Esophagus muscularis mucosa (tissue), 4 donors: ENCODE measurements around the gene CYLD. TPM values are rescaled to one million over a fixed set of nuclear protein-coding genes. Genes with fewer than 3 reads are reported as not detected.

Experiments
- DNase-seq: peaks from one replicate; pipeline ENCODE4 v3.0.0-alpha.2; 2017; ENCODE audit errors: extremely low spot score
- H3K27ac ChIP-seq, 4 donors: fragments of 200-600 bp; sonication (generic); replicated peaks in 1 of 4; 1 replicate in 3 of 4; 2 replicates in 1 of 4; pipeline ENCODE4 v1.5.1; 2016 to 2019; ENCODE audit warnings: mild to moderate bottlenecking in 1 of 4
- H3K27me3 ChIP-seq, 4 donors: fragments of 200-600 bp; sonication (generic); one replicate each; pipeline versions ENCODE4 v1.5.1 to v1.6.0; 2016 to 2019
- H3K36me3 ChIP-seq, 4 donors: fragments of 200-600 bp; sonication (generic); one replicate each; pipeline ENCODE4 v1.5.1; 2016 to 2019
- H3K4me1 ChIP-seq, 4 donors: fragments of 200-600 bp; sonication (generic); one replicate each; pipeline ENCODE4 v1.5.1; 2016 to 2019
- H3K4me3 ChIP-seq, 4 donors: fragments of 200-600 bp; sonication (generic); 1 replicate in 2 of 4; 2 replicates in 2 of 4; pipeline ENCODE4 v1.5.1; 2016 to 2019; ENCODE audit warnings: mild to moderate bottlenecking in 4 of 4, moderate library complexity in 1 of 4
- H3K9me3 ChIP-seq, 4 donors: fragments of 200-600 bp; sonication (generic); 1 replicate in 3 of 4; 2 replicates in 1 of 4; pipeline ENCODE4 v1.5.1; 2016 to 2019
- CTCF ChIP-seq, 3 experiments: fragments of 200-600 bp in 2 of 3; fragments of 450-650 bp in 1 of 3; sonication (generic) in 2 of 3; IDR thresholded peaks; one replicate each; pipeline ENCODE4 v1.5.1; 2017 to 2019; ENCODE audit warnings: antibody characterized with exemption in 3 of 3, mild to moderate bottlenecking in 2 of 3, moderate library complexity in 1 of 3
- EP300 ChIP-seq: sonication (generic); formaldehyde crosslinking; IDR thresholded peaks from one replicate; pipeline ENCODE4 v1.6.1; 2017; ENCODE audit warnings: antibody characterized with exemption
- POLR2A ChIP-seq: fragments of 450-650 bp; IDR thresholded peaks from one replicate; pipeline ENCODE4 v1.6.1; 2017; ENCODE audit warnings: antibody characterized with exemption, moderate library complexity, mild to moderate bottlenecking, low read depth
- POLR2AphosphoS5 ChIP-seq, 2 donors: sonication (generic); formaldehyde crosslinking; IDR thresholded peaks; one replicate each; pipeline ENCODE4 v1.6.1; 2017; ENCODE audit warnings: antibody characterized with exemption in 2 of 2
- WGBS: methylation state at CpG from one replicate; pipeline ENCODE4 v1.1.5; 2018; 5-methylcytosine and 5-hydroxymethylcytosine counted together
- intact Hi-C: fragments of 100-400 bp; cut with DNase I; formaldehyde crosslinking; loops from one replicate; pipeline ENCODE4 v1.15.1; 2023
- total RNA-seq, 4 donors: library from RNA; depleted of rRNA; stranded (reverse); fragments of >200 nt; gene quantifications; one replicate each; pipeline versions ENCODE4 v1.1.0 to v1.2.1, GENCODE V29; 2016

The CYLD gene
- total RNA-seq, 4 donors from 2014 or later = 40.1 to 46.4 (median 40.8) TPM

GRCh38 chr16:50741225-50741780 lies 583 bp upstream of the CYLD start:
- Histone ChIP-seq H3K4me1 (peaks cover 16 to 46% (median 42%) of the 10 kb centered on the region in 4 donors), H3K4me3 (peak overlapping the region; percentile 90 to 99 (median 99)), H3K27ac (peak overlapping the region; percentile 84 to 96 (median 94)), H3K9me3 (no peaks in the 10 kb centered on the region), H3K36me3 (peaks cover 0 to 6% (median 0%) of the 10 kb centered on the region in 4 donors), H3K27me3 (no peaks in the 10 kb centered on the region)
- 3% methylated on average over 15 of the region's 21 CpGs for WGBS
- intact Hi-C loops = loop anchor here (5.0 to 10.0 kb wide), 2 partner anchors 47 to 374 kb away; partner anchors contain the start of genes BRD7 and NOD2
- DNase-seq = peak; percentile 89
- TF ChIP-seq POLR2A (no peak), CTCF (IDR thresholded peaks at IDR 0.05) (no peak), POLR2AphosphoS5 (IDR thresholded peaks at IDR 0.05) (no peak), EP300 (no peak)

GRCh38 chr16:50742576-50743200 lies 802 bp downstream of the CYLD start:
- no peaks in the 10 kb centered on the region for H3K27me3 ChIP-seq
- peak overlapping the region; percentile 91 to 96 (median 94) for H3K27ac ChIP-seq
- TF ChIP-seq POLR2AphosphoS5 (IDR thresholded peaks at IDR 0.05) = no peak
- no peak for TF ChIP-seq CTCF (IDR thresholded peaks at IDR 0.05)
- TF ChIP-seq EP300 = no peak
- TF ChIP-seq POLR2A = no peak
- intact Hi-C loops = loop anchor here (5.0 to 10.0 kb wide), 2 partner anchors 48 to 375 kb away; partner anchors contain the start of genes BRD7 and NOD2
- H3K4me1 ChIP-seq = peaks cover 20 to 58% (median 54%) of the 10 kb centered on the region in 4 donors
- no peaks in the 10 kb centered on the region for H3K9me3 ChIP-seq
- H3K36me3 ChIP-seq = peaks cover 0 to 6% (median 0%) of the 10 kb centered on the region in 4 donors
- 2% methylated on average over 25 of the region's 28 CpGs for WGBS
- peak; percentile 89 for DNase-seq
- H3K4me3 ChIP-seq = peak overlapping the region; percentile 90 to 99 (median 99)

- Histone ChIP-seq H3K27me3 (no peaks in the 10 kb centered on the region), H3K4me1 (peaks cover 22 to 63% (median 60%) of the 10 kb centered on the region in 4 donors), H3K4me3 (peak overlapping the region in 2 of 4 donors; percentile 99), H3K27ac (peak overlapping the region; percentile 91 to 96 (median 94)), H3K9me3 (no peaks in the 10 kb centered on the region), H3K36me3 (peaks cover 0 to 6% (median 0%) of the 10 kb centered on the region in 4 donors)
- intact Hi-C loops = loop anchor here (5.0 to 10.0 kb wide), 2 partner anchors 49 to 376 kb away; partner anchors contain the start of genes BRD7 and NOD2
- WGBS = 56% methylated on average over 3 of the region's 3 CpGs
- DNase-seq = no peak
- TF ChIP-seq POLR2AphosphoS5 (IDR thresholded peaks at IDR 0.05) (no peak), EP300 (no peak), POLR2A (no peak), CTCF (IDR thresholded peaks at IDR 0.05) (no peak)
Measured at GRCh38 chr16:50743581-50744225, 1.8 kb downstream of the CYLD start.

GRCh38 chr16:50744881-50745280 lies 3.0 kb downstream of the CYLD start:
- no peaks in the 10 kb centered on the region for H3K27me3 ChIP-seq
- TF ChIP-seq EP300 (no peak), CTCF (IDR thresholded peaks at IDR 0.05) (no peak), POLR2AphosphoS5 (IDR thresholded peaks at IDR 0.05) (no peak), POLR2A (no peak)
- intact Hi-C loops = loop anchor here (5.0 to 10.0 kb wide), 2 partner anchors 50 to 378 kb away; partner anchors contain the start of genes BRD7 and NOD2
- H3K27ac ChIP-seq = peak overlapping the region in 2 of 4 donors; percentile 94 to 95
- 60% methylated on average over 3 of the region's 3 CpGs for WGBS
- DNase-seq = no peak
- H3K4me3 ChIP-seq = no peak overlapping the region
- peaks cover 22 to 70% (median 66%) of the 10 kb centered on the region in 4 donors for H3K4me1 ChIP-seq
- H3K9me3 ChIP-seq = no peaks in the 10 kb centered on the region
- peaks cover 0 to 9% (median 2%) of the 10 kb centered on the region in 4 donors for H3K36me3 ChIP-seq
